ENCODE measurements around the gene TOPAZ1.
A peak's percentile ranks its signal among the peaks of the same experiment; 100 is the strongest.

TOPAZ1 gene

DNA sequence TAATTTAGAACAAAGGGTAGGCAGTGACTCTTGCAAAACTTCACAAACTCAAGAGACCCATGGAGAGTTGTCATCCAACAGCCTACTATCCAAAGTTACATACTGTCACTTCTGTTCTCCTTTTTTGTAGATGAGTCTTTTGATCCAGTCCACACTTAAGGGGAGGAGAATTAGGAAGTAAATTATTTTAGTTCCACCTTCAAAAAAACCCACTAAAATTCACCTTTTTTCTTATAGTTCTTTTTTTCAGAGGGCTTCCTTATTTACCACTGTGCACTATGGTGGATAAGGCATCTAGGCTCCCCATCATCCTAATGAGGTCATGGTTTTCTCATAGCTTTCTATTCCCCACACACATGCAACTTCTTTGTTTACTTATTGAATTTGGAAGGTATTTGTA lies 88.3 kb downstream of the TOPAZ1 start:
- TF ChIP-seq, protein P1, sequence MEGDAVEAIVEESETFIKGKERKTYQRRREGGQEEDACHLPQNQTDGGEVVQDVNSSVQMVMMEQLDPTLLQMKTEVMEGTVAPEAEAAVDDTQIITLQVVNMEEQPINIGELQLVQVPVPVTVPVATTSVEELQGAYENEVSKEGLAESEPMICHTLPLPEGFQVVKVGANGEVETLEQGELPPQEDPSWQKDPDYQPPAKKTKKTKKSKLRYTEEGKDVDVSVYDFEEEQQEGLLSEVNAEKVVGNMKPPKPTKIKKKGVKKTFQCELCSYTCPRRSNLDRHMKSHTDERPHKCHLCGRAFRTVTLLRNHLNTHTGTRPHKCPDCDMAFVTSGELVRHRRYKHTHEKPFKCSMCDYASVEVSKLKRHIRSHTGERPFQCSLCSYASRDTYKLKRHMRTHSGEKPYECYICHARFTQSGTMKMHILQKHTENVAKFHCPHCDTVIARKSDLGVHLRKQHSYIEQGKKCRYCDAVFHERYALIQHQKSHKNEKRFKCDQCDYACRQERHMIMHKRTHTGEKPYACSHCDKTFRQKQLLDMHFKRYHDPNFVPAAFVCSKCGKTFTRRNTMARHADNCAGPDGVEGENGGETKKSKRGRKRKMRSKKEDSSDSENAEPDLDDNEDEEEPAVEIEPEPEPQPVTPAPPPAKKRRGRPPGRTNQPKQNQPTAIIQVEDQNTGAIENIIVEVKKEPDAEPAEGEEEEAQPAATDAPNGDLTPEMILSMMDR (conservative IDR thresholded peaks at IDR 0.05; ENCODE audit: low read depth), result no peak
- ChIA-PET CTCF (no interaction called here), POLR2A (ENCODE audit: low non-redundant PET) (no interaction called here)
- DNase-seq (ENCODE audit: low spot score), result no peak
- H3K27ac ChIP-seq, result no peak overlapping the region

DNA sequence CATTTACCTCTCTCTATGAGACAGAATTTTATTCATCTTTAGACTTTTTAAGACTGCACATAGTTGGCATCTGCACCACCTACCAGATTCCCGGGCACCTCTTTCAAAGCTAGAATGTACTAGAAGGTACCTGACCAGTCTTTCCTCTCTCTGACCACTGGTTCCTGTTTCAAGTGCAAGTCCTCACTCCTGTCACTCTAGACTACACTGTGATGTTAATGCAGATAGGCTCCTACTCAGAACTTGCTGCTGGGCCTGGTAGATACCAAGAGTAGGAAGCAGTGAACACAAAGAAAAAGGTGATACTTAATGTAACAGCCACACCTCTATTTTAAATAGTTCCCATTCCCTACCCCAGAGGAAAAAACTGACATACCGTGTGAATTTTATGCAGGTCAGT lies 88.8 kb downstream of the TOPAZ1 start:
- ChIA-PET CTCF (no interaction called here), POLR2A (ENCODE audit: low non-redundant PET) (no interaction called here)
- H3K27ac ChIP-seq, result no peak overlapping the region
- no peak for DNase-seq (ENCODE audit: low spot score)
- TF ChIP-seq, protein P1 (conservative IDR thresholded peaks at IDR 0.05; ENCODE audit: low read depth), result no peak

DNA sequence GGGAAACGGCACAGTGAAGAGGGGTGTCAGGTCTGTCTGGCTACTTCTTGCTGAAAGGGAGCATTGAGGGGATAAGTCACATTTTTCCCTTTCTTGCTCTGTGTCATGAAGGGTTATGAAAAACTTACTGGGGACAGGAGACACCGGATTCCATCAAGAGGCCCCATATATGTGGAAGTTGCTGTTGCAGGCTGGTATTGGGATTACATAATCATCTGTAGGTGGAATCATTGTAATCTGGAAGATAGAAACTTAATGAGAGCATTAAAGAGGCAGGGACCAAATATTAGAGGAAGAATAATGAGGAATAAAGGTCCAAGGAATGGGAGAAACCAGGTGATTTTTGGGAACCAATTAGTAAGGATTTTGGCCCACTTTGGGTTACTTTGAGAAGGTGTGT lies 92.6 kb downstream of the TOPAZ1 start:
- TF ChIP-seq, protein P1 (conservative IDR thresholded peaks at IDR 0.05; ENCODE audit: low read depth), result no peak
- CTCF ChIA-PET, result no interaction called here
- POLR2A ChIA-PET (ENCODE audit: low non-redundant PET), result no interaction called here
- DNase-seq (ENCODE audit: low spot score), result no peak
- H3K27ac ChIP-seq, result no peak overlapping the region

DNA sequence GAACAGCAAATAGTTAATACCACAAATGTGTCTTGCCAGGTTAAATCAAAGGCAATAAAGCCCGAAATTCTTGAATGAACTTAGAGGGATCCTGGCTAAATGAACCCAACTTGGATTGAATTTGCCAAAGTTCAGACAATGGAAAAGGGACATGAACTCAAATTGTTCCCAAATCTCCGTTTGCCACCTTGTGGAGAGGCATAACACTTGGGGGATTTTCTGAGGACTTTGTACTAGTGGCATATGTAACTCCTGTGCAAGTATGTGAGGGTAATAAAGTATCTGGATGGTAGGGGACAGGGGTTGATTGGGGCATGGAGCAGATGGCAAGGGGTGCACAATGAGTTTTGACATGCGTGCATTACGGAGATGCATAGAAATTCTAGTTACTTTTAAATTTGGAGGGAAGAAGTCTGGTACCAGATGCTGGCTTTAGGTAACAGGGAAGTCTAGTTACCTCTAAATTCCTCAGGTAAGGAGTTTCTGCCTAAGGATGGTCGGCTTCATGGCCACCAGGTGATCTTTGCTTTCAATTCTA lies 95.6 kb downstream of the TOPAZ1 start:
- POLR2A ChIA-PET (ENCODE audit: low non-redundant PET), result no interaction called here
- CTCF ChIA-PET, result interaction anchor here (2.1 kb wide), 1 partner anchor 14 kb away, joined by 5 read pairs; no protein-coding TSS in a partner anchor
- TF ChIP-seq, protein P1 (conservative IDR thresholded peaks at IDR 0.05; ENCODE audit: low read depth), result no peak
- no peak for DNase-seq (ENCODE audit: low spot score)
- H3K27ac ChIP-seq, result no peak overlapping the region

DNA sequence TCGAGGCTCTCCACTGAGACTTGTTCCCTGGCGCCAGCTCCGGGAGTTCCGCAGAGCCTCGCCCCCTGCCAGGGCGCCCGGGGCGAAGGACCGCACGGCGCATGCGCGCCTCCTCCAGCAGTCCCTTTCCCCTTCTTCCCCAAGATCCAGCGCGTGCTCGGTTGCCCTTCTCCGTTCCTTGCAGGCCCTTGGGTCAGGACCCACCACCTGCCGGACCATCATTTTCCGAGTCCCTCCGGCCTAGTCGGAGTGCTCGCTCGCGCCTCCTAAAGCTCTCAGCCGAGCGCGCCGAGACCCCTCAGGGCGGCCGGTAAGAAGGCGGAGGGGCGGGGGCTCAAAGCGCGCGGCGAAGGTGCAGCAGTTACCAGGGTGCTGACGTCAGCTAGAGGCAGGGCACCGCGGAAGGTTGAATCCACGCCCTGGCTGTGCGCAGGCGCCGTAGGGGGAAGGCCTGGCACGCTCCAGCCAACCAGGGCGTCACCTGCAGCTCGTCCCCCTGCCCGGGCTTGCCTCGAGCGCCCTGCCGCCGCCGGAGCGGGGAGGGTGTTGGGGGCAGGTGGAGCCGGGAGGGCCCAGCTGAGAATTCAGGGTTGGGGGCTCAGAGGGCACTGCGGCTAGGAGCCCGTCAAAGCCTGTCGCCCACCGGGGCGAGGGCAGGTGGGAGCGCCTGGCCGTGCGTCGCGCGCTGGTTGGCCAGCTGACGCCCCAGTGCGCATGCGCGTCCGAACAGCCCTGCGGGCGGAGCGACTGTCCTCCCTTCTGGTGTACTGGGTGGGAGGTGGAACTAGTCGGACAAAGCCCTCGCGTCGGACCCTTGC lies 96.5 kb downstream of the TOPAZ1 start, which contains the start of gene TCAIM:
TCAIM (plus strand) TSS at position 757 of the 818 bp plus-strand sequence. CDS start 16,017 bp downstream, outside the sequence.
- peak; percentile 98 for DNase-seq (ENCODE audit: low spot score)
- POLR2A ChIA-PET (ENCODE audit: low non-redundant PET), result no interaction called here
- CTCF ChIA-PET, result interaction anchor here (0.7 to 2.1 kb wide), 2 partner anchors 15 to 470 kb away, joined by 3 to 5 read pairs; no protein-coding TSS in a partner anchor
- TF ChIP-seq, protein P1 (conservative IDR thresholded peaks at IDR 0.05; ENCODE audit: low read depth), result no peak
- peak within 1 kb of the TSS; percentile 91 for H3K27ac ChIP-seq

DNA sequence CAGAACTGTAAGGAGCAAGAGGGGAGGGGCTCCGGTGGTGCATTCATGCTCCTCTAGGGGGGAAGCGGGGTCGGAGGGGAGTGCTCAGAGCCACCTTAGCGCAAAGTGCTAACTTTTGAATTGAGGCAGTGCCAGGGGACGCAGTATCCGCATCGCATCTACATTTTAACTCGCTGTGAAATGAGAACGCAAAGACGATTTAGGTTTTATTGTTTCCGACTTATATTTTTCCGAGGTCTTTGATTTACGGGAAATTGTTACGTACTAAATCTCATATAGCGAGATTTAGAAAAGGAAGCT lies 97.1 kb downstream of the TOPAZ1 start:
- peak overlapping the region; percentile 91 for H3K27ac ChIP-seq
- CTCF ChIA-PET, result interaction anchor here (0.7 kb wide), 1 partner anchor 471 kb away, joined by 3 read pairs; no protein-coding TSS in a partner anchor
- TF ChIP-seq, protein P1 (conservative IDR thresholded peaks at IDR 0.05; ENCODE audit: low read depth), result no peak
- POLR2A ChIA-PET (ENCODE audit: low non-redundant PET), result no interaction called here
- DNase-seq (ENCODE audit: low spot score), result no peak

Measured in RWPE1 (cell line).